WTC11 (cell line): ENCODE results near the gene CARMIL1. TPM values are rescaled to one million over a fixed set of nuclear protein-coding genes. Genes with fewer than 3 reads are reported as not detected.
A peak's percentile ranks its signal among the peaks of the same experiment; 100 is the strongest.

Source experiments
- ATAC-seq: fragments of 200-7000 bp; cut with Tn5 transposase; 2 replicates; pipeline ENCODE4 v1.10.0; 2021; ENCODE audit warnings: mild to moderate bottlenecking, moderate library complexity
- CTCF ChIA-PET: fragments of 300-600 bp; sonication (Branson Sonifier 250); formaldehyde crosslinking; loops from one replicate; lab custom pipeline; 2021; ENCODE audit warnings: antibody characterized with exemption; lab: Charles Lee
- POLR2A ChIA-PET: fragments of 350-600 bp; sonication (Branson Sonifier 250); formaldehyde crosslinking; loops from one replicate; lab custom pipeline; 2021; ENCODE audit warnings: antibody characterized with exemption; lab: Charles Lee
- DNase-seq: peaks from one replicate; pipeline ENCODE4 v3.0.0; 2021; ENCODE audit warnings: low spot score
- H3K27ac Mint-ChIP-seq: 2 replicates; pipeline ENCODE4 v1.8.0; 2021; ENCODE audit warnings: mixed read lengths
- H3K27me3 Mint-ChIP-seq: 2 replicates; pipeline ENCODE4 v1.8.0; 2021; ENCODE audit warnings: low read depth, mild to moderate bottlenecking, moderate library complexity, mixed read lengths
- H3K36me3 Mint-ChIP-seq: 2 replicates; pipeline ENCODE4 v1.8.0; 2021; ENCODE audit warnings: mixed read lengths
- H3K4me1 Mint-ChIP-seq: 2 replicates; pipeline ENCODE4 v1.8.0; 2022; ENCODE audit warnings: mixed read lengths
- H3K4me3 Mint-ChIP-seq: 2 replicates; pipeline ENCODE4 v1.8.0; 2021; ENCODE audit warnings: mild to moderate bottlenecking, moderate library complexity, mixed read lengths
- H3K9me3 Mint-ChIP-seq: 2 replicates; pipeline ENCODE4 v1.8.0; 2021; ENCODE audit warnings: mixed read lengths
- EMX1 ChIP-seq: fragments of 250-450 bp; sonication (Bioruptor Pico); IDR thresholded peaks from 2 replicates; pipeline ENCODE4 v1.8.0; 2021; ENCODE audit warnings: mild to moderate bottlenecking
- ETV6 ChIP-seq: sonication (generic); formaldehyde crosslinking; IDR thresholded peaks from 2 replicates; pipeline ENCODE4 v1.8.1; 2022; ENCODE audit warnings: mild to moderate bottlenecking, missing genetic modification reagents
- FOXK1 ChIP-seq: sonication (generic); formaldehyde crosslinking; IDR thresholded peaks from 2 replicates; pipeline ENCODE4 v1.8.0; 2022; ENCODE audit warnings: mild to moderate bottlenecking, moderate library complexity, missing genetic modification reagents
- MYBL2 ChIP-seq: sonication (generic); formaldehyde crosslinking; IDR thresholded peaks from 2 replicates; pipeline ENCODE4 v1.8.1; 2023; ENCODE audit warnings: mild to moderate bottlenecking, moderate library complexity, missing genetic modification reagents
- NFE2L1 ChIP-seq: sonication (generic); formaldehyde crosslinking; IDR thresholded peaks from 2 replicates; pipeline ENCODE4 v1.8.1; 2023; ENCODE audit warnings: missing genetic modification reagents
- NR1H2 ChIP-seq: sonication (generic); formaldehyde crosslinking; IDR thresholded peaks from 2 replicates; pipeline ENCODE4 v1.9.0; 2021; ENCODE audit warnings: mild to moderate bottlenecking, moderate library complexity, missing genetic modification reagents
- PRRX2 ChIP-seq: fragments of 250-450 bp; sonication (Bioruptor Pico); IDR thresholded peaks from 2 replicates; pipeline ENCODE4 v1.8.0; 2021; ENCODE audit warnings: mild to moderate bottlenecking
- SMAD3 ChIP-seq: sonication (generic); formaldehyde crosslinking; IDR thresholded peaks from 2 replicates; pipeline ENCODE4 v1.8.0; 2022; ENCODE audit warnings: missing genetic modification reagents, mild to moderate bottlenecking, borderline replicate concordance
- ZBTB21 ChIP-seq: sonication (generic); formaldehyde crosslinking; IDR thresholded peaks from 2 replicates; pipeline ENCODE4 v1.8.1; 2023; ENCODE audit warnings: mild to moderate bottlenecking, missing genetic modification reagents, borderline replicate concordance
- ZNF138 ChIP-seq: sonication (generic); formaldehyde crosslinking; conservative IDR thresholded peaks from 2 replicates; pipeline ENCODE4 v1.8.1; 2022; ENCODE audit warnings: mild to moderate bottlenecking, moderate library complexity, missing genetic modification reagents
- ZNF219 ChIP-seq: sonication (generic); formaldehyde crosslinking; IDR thresholded peaks from 2 replicates; pipeline ENCODE4 v1.8.0; 2023; ENCODE audit warnings: missing genetic modification reagents, mild to moderate bottlenecking, borderline replicate concordance
- total RNA-seq: library from RNA; stranded (reverse); gene quantifications from 3 replicates; pipeline ENCODE4 v1.2.3, GENCODE V29; 2021
- TF ChIP-seq, protein P1 (sequence below): sonication (generic); formaldehyde crosslinking; IDR thresholded peaks from 2 replicates; pipeline ENCODE4 v1.8.1; 2023; ENCODE audit warnings: mild to moderate bottlenecking, missing genetic modification reagents, borderline replicate concordance
- TF ChIP-seq, protein P2 (sequence below): fragments of 250-450 bp; sonication (Bioruptor Pico); IDR thresholded peaks from 2 replicates; pipeline ENCODE4 v1.9.0; 2021; ENCODE audit warnings: mild to moderate bottlenecking
- TF ChIP-seq, protein P3 (sequence below): sonication (generic); formaldehyde crosslinking; IDR thresholded peaks from 2 replicates; pipeline ENCODE4 v1.8.0; 2022; ENCODE audit warnings: mild to moderate bottlenecking, missing genetic modification reagents
- TF ChIP-seq, protein P4 (sequence below): fragments of 250-450 bp; sonication (Bioruptor Pico); IDR thresholded peaks from 2 replicates; pipeline ENCODE4 v1.8.0; 2021; ENCODE audit warnings: mild to moderate bottlenecking
- TF ChIP-seq, protein P5 (sequence below): sonication (generic); formaldehyde crosslinking; IDR thresholded peaks from 2 replicates; pipeline ENCODE4 v1.8.0; 2022; ENCODE audit warnings: missing genetic modification reagents
- TF ChIP-seq, protein P6 (sequence below): sonication (generic); formaldehyde crosslinking; IDR thresholded peaks from 2 replicates; pipeline ENCODE4 v1.8.1; 2023; ENCODE audit warnings: mild to moderate bottlenecking, missing genetic modification reagents

The CARMIL1 gene
- total RNA-seq, 1 experiment from 2014 or later = 36.2 TPM

DNA sequence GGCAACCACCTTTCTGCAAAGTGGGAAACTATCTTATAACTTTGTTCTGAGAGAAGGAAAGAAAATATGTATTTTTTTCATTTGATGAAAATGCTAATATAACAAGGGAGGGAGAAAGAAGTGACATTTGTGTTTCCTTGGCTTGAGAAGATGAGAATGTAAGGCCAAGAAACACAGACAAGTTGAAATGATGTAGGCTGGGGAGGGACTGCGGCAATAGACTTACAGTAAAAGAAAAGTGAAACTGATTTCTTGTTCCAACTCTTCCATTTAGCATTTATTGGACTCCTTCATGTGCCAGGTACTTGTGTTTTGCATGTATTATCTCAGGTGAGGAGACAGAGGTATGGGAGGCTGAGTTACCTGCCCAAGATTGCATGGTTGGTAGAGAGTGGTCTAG lies 130.9 kb downstream of the CARMIL1 start:
- Mint-ChIP-seq H3K36me3 (no peaks in the 10 kb centered on the region), H3K27ac (peak overlapping the region; percentile 42; the same call in 1 of the 2 replicates), H3K4me1 (peaks cover 55% of the 10 kb centered on the region), H3K9me3 (no peaks in the 10 kb centered on the region), H3K4me3 (no peak overlapping the region), H3K27me3 (no peaks in the 10 kb centered on the region)
- TF ChIP-seq ETV6 = no peak
- TF ChIP-seq ZNF219 = no peak
- TF ChIP-seq NFE2L1 (CRISPR knock-in tag) = no peak
- TF ChIP-seq, protein P1, sequence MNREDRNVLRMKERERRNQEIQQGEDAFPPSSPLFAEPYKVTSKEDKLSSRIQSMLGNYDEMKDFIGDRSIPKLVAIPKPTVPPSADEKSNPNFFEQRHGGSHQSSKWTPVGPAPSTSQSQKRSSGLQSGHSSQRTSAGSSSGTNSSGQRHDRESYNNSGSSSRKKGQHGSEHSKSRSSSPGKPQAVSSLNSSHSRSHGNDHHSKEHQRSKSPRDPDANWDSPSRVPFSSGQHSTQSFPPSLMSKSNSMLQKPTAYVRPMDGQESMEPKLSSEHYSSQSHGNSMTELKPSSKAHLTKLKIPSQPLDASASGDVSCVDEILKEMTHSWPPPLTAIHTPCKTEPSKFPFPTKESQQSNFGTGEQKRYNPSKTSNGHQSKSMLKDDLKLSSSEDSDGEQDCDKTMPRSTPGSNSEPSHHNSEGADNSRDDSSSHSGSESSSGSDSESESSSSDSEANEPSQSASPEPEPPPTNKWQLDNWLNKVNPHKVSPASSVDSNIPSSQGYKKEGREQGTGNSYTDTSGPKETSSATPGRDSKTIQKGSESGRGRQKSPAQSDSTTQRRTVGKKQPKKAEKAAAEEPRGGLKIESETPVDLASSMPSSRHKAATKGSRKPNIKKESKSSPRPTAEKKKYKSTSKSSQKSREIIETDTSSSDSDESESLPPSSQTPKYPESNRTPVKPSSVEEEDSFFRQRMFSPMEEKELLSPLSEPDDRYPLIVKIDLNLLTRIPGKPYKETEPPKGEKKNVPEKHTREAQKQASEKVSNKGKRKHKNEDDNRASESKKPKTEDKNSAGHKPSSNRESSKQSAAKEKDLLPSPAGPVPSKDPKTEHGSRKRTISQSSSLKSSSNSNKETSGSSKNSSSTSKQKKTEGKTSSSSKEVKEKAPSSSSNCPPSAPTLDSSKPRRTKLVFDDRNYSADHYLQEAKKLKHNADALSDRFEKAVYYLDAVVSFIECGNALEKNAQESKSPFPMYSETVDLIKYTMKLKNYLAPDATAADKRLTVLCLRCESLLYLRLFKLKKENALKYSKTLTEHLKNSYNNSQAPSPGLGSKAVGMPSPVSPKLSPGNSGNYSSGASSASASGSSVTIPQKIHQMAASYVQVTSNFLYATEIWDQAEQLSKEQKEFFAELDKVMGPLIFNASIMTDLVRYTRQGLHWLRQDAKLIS = no peak
- no peak for TF ChIP-seq MYBL2
- TF ChIP-seq, protein P2, sequence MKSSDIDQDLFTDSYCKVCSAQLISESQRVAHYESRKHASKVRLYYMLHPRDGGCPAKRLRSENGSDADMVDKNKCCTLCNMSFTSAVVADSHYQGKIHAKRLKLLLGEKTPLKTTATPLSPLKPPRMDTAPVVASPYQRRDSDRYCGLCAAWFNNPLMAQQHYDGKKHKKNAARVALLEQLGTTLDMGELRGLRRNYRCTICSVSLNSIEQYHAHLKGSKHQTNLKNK = no peak
- TF ChIP-seq, protein P3, sequence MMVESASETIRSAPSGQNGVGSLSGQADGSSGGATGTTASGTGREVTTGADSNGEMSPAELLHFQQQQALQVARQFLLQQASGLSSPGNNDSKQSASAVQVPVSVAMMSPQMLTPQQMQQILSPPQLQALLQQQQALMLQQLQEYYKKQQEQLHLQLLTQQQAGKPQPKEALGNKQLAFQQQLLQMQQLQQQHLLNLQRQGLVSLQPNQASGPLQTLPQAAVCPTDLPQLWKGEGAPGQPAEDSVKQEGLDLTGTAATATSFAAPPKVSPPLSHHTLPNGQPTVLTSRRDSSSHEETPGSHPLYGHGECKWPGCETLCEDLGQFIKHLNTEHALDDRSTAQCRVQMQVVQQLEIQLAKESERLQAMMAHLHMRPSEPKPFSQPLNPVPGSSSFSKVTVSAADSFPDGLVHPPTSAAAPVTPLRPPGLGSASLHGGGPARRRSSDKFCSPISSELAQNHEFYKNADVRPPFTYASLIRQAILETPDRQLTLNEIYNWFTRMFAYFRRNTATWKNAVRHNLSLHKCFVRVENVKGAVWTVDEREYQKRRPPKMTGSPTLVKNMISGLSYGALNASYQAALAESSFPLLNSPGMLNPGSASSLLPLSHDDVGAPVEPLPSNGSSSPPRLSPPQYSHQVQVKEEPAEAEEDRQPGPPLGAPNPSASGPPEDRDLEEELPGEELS = no peak
- TF ChIP-seq, protein P4, sequence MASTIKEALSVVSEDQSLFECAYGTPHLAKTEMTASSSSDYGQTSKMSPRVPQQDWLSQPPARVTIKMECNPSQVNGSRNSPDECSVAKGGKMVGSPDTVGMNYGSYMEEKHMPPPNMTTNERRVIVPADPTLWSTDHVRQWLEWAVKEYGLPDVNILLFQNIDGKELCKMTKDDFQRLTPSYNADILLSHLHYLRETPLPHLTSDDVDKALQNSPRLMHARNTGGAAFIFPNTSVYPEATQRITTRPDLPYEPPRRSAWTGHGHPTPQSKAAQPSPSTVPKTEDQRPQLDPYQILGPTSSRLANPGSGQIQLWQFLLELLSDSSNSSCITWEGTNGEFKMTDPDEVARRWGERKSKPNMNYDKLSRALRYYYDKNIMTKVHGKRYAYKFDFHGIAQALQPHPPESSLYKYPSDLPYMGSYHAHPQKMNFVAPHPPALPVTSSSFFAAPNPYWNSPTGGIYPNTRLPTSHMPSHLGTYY (CRISPR knock-in tag) = no peak
- TF ChIP-seq ZNF138 (CRISPR knock-in tag) = no peak
- no peak for TF ChIP-seq ZBTB21 (CRISPR knock-in tag)
- no peak for TF ChIP-seq PRRX2 (CRISPR knock-in tag)
- TF ChIP-seq, protein P5, sequence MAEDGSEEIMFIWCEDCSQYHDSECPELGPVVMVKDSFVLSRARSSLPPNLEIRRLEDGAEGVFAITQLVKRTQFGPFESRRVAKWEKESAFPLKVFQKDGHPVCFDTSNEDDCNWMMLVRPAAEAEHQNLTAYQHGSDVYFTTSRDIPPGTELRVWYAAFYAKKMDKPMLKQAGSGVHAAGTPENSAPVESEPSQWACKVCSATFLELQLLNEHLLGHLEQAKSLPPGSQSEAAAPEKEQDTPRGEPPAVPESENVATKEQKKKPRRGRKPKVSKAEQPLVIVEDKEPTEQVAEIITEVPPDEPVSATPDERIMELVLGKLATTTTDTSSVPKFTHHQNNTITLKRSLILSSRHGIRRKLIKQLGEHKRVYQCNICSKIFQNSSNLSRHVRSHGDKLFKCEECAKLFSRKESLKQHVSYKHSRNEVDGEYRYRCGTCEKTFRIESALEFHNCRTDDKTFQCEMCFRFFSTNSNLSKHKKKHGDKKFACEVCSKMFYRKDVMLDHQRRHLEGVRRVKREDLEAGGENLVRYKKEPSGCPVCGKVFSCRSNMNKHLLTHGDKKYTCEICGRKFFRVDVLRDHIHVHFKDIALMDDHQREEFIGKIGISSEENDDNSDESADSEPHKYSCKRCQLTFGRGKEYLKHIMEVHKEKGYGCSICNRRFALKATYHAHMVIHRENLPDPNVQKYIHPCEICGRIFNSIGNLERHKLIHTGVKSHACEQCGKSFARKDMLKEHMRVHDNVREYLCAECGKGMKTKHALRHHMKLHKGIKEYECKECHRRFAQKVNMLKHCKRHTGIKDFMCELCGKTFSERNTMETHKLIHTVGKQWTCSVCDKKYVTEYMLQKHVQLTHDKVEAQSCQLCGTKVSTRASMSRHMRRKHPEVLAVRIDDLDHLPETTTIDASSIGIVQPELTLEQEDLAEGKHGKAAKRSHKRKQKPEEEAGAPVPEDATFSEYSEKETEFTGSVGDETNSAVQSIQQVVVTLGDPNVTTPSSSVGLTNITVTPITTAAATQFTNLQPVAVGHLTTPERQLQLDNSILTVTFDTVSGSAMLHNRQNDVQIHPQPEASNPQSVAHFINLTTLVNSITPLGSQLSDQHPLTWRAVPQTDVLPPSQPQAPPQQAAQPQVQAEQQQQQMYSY (CRISPR knock-in tag) = no peak
- TF ChIP-seq NR1H2 (CRISPR knock-in tag) = no peak
- no peak for TF ChIP-seq FOXK1 (CRISPR knock-in tag)
- DNase-seq = no peak
- ATAC-seq = no peak
- ChIA-PET CTCF (interaction anchor here (1.4 kb wide), 1 partner anchor 145 kb away, joined by 3 read pairs; no protein-coding TSS in a partner anchor), POLR2A (no interaction called here)

DNA sequence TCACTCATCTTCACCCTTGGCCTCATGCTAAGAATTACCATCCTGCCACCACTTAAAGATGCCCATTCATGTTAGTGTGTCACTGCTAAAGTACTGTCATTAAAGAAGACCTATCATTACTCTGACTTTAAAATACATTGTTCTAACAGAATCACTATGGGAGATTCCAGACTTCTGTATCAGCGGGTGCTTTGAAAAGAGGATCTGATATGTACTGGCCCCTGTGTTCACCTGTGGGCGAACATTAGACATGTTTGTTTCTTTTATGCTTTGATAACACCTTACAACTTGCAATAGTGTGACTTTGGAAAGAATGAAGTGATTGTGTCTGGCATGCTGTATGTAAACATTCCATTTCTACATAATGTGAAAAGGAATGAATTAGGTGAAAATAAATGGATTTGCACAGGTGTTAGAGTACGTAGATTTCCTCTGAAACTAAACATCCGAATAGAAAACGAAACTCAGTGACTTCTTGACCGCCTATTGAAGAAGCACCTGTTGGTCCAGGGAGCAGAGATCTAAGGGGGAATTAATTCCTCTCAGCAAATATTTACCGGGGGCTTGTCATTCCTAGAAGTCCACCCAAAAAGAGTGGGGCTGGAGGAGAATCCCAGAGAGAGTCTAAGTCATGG lies 132.3 kb downstream of the CARMIL1 start:
- TF ChIP-seq, protein P6, sequence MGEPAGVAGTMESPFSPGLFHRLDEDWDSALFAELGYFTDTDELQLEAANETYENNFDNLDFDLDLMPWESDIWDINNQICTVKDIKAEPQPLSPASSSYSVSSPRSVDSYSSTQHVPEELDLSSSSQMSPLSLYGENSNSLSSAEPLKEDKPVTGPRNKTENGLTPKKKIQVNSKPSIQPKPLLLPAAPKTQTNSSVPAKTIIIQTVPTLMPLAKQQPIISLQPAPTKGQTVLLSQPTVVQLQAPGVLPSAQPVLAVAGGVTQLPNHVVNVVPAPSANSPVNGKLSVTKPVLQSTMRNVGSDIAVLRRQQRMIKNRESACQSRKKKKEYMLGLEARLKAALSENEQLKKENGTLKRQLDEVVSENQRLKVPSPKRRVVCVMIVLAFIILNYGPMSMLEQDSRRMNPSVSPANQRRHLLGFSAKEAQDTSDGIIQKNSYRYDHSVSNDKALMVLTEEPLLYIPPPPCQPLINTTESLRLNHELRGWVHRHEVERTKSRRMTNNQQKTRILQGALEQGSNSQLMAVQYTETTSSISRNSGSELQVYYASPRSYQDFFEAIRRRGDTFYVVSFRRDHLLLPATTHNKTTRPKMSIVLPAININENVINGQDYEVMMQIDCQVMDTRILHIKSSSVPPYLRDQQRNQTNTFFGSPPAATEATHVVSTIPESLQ (CRISPR knock-in tag) = no peak
- TF ChIP-seq ZBTB21 (CRISPR knock-in tag) (no peak), EMX1 (CRISPR knock-in tag) (no peak), SMAD3 (CRISPR knock-in tag) (no peak)
- ChIA-PET CTCF (interaction anchor here (1.4 kb wide), 1 partner anchor 146 kb away, joined by 3 read pairs; no protein-coding TSS in a partner anchor), POLR2A (no interaction called here)
- DNase-seq = no peak
- H3K27ac Mint-ChIP-seq = peak overlapping the region; percentile 6
- no peaks in the 10 kb centered on the region for H3K9me3 Mint-ChIP-seq
- no peaks in the 10 kb centered on the region for H3K27me3 Mint-ChIP-seq
- peaks cover 68% of the 10 kb centered on the region for H3K4me1 Mint-ChIP-seq
- H3K36me3 Mint-ChIP-seq = no peaks in the 10 kb centered on the region
- H3K4me3 Mint-ChIP-seq = no peak overlapping the region
- ATAC-seq = no peak
